ENCODE results near the gene CADM2. TPM values are rescaled to one million over a fixed set of nuclear protein-coding genes. Genes with fewer than 3 reads are reported as not detected.

The CADM2 gene
- total and polyA plus RNA-seq, 2 donors (not counting 3 experiments of a cell fraction or from before 2014, with no cell fraction given) = not detected

DNA sequence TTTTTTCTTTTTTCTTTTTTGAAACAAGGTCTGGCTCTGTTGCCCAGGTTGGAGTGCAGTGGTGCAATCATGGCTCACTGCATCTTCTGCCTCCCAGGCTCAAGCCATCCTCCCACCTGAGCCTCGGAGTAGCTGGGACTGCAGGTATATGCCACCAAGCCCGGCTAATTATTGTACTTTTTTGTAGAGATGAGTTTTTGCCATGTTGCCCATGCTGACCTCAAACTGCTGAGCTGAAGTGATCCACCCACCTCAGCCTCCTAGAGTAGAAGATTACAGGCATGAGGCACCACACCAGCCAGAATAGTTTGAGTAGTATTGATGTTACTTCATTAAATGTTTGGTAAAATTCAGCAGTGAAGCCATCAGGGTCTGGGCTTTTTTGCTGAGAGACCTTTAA is 251.8 kb downstream of the CADM2 start:
- no peak for DNase-seq (ENCODE audit: low read depth, low spot score)
- H3K9ac ChIP-seq (replicated peaks; ENCODE audit: extremely low read depth, insufficient read depth, low read length) = no peak overlapping the region
- POLR2A ChIA-PET = no interaction called here
- H3K27me3 ChIP-seq (ENCODE audit: control insufficient read depth in 2 of 2, insufficient read depth in 2 of 2, low read length in 2 of 2) = no peaks in the 10 kb centered on the region
- no TSS peak for BruUV-seq (replicated peaks)
- dilution Hi-C loops (cut with MboI; ENCODE audit: extremely low pct_ligation_motif_present, low sequenced_read_pairs) (no loop called here), intact Hi-C loops (cut with micrococcal nuclease) (no loop called here)
- no peak overlapping the region for H3K27ac ChIP-seq (ENCODE audit: insufficient read depth, low read depth, low read length)
- H3K4me3 ChIP-seq (replicated peaks in 1 of 3; ENCODE audit: insufficient read depth in 1 of 3, low read depth in 1 of 3, low read length in 3 of 3) = no peak overlapping the region
- no peaks in the 10 kb centered on the region for H3K9me3 ChIP-seq (replicated peaks; ENCODE audit: control insufficient read depth, insufficient read depth, low read length)
- no peaks in the 10 kb centered on the region for H3K4me1 ChIP-seq (ENCODE audit: control insufficient read depth, extremely low read depth, insufficient read depth, low read length)
- H4K20me1 ChIP-seq (replicated peaks; ENCODE audit: control insufficient read depth, extremely low read depth, insufficient read depth, low read length) = no peaks in the 10 kb centered on the region
- no peaks in the 10 kb centered on the region for H3K9me1 ChIP-seq (replicated peaks; ENCODE audit: control insufficient read depth, extremely low read depth, insufficient read depth, low read length)
- H2AFZ ChIP-seq (ENCODE audit: low read depth, low read length) = no peak overlapping the region
- TF ChIP-seq POLR2AphosphoS5 (IDR thresholded peaks at IDR 0.05; ENCODE audit: insufficient read depth, low read depth, low read length) (no peak), FOS (IDR thresholded peaks at IDR 0.05; ENCODE audit: borderline replicate concordance, insufficient read depth, low read length) (no peak), EZH2 (IDR thresholded peaks at IDR 0.05; ENCODE audit: borderline replicate concordance, low read depth, low read length, severe bottlenecking) (no peak), POLR2A (IDR thresholded peaks at IDR 0.05; ENCODE audit: low read depth, low read length) (no peak), GATA2 (IDR thresholded peaks at IDR 0.05; ENCODE audit: insufficient read depth, insufficient read length, low read depth, low read length) (no peak), MYC (IDR thresholded peaks at IDR 0.05; ENCODE audit: low read depth, low read length) (no peak), JUN (IDR thresholded peaks at IDR 0.05; ENCODE audit: borderline replicate concordance, insufficient read depth, insufficient read length, low read depth) (no peak)
- TF ChIP-seq, protein P1, sequence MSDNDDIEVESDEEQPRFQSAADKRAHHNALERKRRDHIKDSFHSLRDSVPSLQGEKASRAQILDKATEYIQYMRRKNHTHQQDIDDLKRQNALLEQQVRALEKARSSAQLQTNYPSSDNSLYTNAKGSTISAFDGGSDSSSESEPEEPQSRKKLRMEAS (IDR thresholded peaks at IDR 0.05; ENCODE audit: insufficient read depth, insufficient read length) = no peak
- TF ChIP-seq, protein P2, sequence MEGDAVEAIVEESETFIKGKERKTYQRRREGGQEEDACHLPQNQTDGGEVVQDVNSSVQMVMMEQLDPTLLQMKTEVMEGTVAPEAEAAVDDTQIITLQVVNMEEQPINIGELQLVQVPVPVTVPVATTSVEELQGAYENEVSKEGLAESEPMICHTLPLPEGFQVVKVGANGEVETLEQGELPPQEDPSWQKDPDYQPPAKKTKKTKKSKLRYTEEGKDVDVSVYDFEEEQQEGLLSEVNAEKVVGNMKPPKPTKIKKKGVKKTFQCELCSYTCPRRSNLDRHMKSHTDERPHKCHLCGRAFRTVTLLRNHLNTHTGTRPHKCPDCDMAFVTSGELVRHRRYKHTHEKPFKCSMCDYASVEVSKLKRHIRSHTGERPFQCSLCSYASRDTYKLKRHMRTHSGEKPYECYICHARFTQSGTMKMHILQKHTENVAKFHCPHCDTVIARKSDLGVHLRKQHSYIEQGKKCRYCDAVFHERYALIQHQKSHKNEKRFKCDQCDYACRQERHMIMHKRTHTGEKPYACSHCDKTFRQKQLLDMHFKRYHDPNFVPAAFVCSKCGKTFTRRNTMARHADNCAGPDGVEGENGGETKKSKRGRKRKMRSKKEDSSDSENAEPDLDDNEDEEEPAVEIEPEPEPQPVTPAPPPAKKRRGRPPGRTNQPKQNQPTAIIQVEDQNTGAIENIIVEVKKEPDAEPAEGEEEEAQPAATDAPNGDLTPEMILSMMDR (IDR thresholded peaks at IDR 0.05; ENCODE audit: extremely low read depth in 1 of 2, insufficient read depth in 1 of 2, low read depth in 1 of 2, low read length in 2 of 2) = no peak
- CTCF ChIA-PET = no interaction called here
- FAIRE-seq = no peak
- no peak overlapping the region for H3K4me2 ChIP-seq (ENCODE audit: insufficient read depth, low read length)
- H3K79me2 ChIP-seq (ENCODE audit: control insufficient read depth, insufficient read depth, low read length) = no peaks in the 10 kb centered on the region
- no peaks in the 10 kb centered on the region for H3K36me3 ChIP-seq (ENCODE audit: control insufficient read depth in 2 of 2, extremely low read depth in 1 of 2, insufficient read depth in 2 of 2, low read length in 2 of 2)
